Peyer's patch (tissue), 4 donors: ENCODE data around the gene SNTG2.

Source experiments
- CTCF ChIP-seq, 6 experiments: fragments of 450-650 bp in 4 of 6; fragments of 200-600 bp in 2 of 6; sonication (generic) in 1 of 6; IDR thresholded peaks; one replicate each; pipeline ENCODE4 v1.5.1; 2017 to 2019; ENCODE audit warnings: antibody characterized with exemption in 6 of 6, mild to moderate bottlenecking in 3 of 6, moderate library complexity in 1 of 6
- POLR2A ChIP-seq, 2 donors: fragments of 450-650 bp; IDR thresholded peaks; one replicate each; pipeline ENCODE4 v1.5.1; 2017; ENCODE audit warnings: antibody characterized with exemption in 2 of 2, mild to moderate bottlenecking in 2 of 2, moderate library complexity in 2 of 2

- TF ChIP-seq CTCF (IDR thresholded peaks at IDR 0.05) (no peak), POLR2A (IDR thresholded peaks at IDR 0.05) (no peak)
Observed at GRCh38 chr2:1235806-1236205, 285.2 kb downstream of the SNTG2 start.
